HG03439 (cell line): Measurements from ENCODE around the gene DENND1A.

Source experiments
- ATAC-seq: cut with Tn5 transposase; IDR thresholded peaks from one replicate; pipeline ENCODE4 v1.9.1; 2021; ENCODE audit warnings: mild to moderate bottlenecking, moderate library complexity; ENCODE audit not compliant: unreplicated experiment

Gene DENND1A

GRCh38 chr9:123696476-123696875 lies 233.4 kb downstream of the DENND1A start:
- ATAC-seq: no peak

GRCh38 chr9:123695386-123695785 lies 234.5 kb downstream of the DENND1A start:
- ATAC-seq: no peak

DNA sequence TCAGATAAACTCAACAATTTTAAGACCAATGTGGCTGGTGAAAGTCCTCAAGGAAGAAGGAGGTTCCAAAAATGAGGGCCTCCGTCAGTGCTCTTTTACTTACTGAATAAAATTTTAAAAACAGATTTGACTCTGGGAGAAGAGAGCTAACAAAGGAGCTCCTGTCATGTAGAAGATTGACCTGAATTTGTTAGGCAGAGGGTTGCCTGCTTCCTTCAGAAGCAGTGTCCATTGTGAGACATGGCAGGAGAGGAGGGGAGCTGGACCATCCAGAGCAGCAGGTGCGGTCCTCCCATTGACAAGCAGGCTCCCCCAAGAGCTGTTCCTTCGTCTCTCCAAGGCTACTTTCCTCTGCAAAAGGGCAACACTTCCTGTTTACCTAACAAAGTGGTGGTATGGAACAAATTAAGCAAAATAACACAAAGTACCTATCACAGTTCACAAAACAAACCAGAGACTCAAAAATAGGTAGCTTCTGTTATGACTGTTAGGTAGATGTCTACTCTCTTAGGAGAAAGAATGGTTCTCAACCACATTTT lies 238.1 kb downstream of the DENND1A start:
- ATAC-seq: no peak

DNA sequence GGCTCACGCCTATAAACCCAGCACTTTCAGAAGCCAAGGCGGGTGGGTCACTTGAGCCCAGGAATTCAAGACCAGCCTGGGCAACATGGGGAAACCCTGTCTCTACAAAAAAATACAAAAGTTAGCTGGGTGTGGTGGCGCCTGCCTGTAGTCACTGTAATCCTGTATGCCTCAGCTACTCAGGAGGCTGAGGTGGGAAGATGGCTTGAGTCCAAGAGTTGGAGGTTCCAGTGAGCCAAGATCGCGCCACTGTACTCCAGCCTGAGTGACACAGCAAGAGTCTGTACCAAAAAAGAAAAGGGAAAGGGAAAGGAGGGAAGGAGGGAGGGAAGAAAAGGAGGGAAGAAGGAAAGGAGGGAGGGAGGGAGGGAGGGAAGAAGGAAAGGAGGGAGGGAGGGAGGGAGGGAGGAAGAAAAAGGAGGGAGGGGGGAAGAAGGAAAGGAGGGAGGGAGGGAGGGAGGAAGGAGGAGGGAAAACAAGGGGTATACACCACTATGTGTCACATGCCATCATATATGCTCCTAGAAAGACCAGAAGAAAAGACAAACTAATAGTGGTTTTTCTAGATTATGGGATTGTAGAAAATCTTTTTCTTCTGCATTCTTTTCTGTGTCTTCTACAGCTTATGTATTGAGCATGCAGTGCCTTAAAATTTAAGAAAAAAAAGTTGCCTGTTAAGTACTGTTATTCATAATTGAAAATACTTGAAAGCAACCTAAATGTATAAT lies 240.1 kb downstream of the DENND1A start:
- ATAC-seq: no peak

- ATAC-seq: no peak
Observed at GRCh38 chr9:123687246-123687751, 242.6 kb downstream of the DENND1A start.

DNA sequence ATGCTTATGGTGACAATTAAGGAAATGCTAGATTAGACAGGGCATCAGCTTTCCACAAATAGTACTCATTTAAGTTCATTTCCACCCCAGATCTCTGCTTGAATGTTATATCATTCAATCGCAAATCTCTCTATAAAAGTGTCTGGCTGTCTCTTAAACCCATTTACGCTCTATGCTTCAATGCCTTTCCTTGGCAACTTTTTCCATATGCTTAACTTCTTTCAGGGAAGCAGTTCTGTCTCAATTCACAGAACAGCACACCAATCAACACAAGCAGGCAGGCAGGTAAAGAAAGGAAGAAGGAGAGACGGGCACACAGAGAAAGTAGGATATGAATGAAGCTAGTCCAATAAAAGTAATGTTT lies 243.1 kb downstream of the DENND1A start:
- no peak for ATAC-seq

- ATAC-seq: no peak
Observed at GRCh38 chr9:123686131-123686828, 243.6 kb downstream of the DENND1A start.

GRCh38 chr9:123685489-123686083 lies 244.3 kb downstream of the DENND1A start:
- ATAC-seq: no peak

GRCh38 chr9:123684393-123685149 lies 245.4 kb downstream of the DENND1A start:
- no peak for ATAC-seq

DNA sequence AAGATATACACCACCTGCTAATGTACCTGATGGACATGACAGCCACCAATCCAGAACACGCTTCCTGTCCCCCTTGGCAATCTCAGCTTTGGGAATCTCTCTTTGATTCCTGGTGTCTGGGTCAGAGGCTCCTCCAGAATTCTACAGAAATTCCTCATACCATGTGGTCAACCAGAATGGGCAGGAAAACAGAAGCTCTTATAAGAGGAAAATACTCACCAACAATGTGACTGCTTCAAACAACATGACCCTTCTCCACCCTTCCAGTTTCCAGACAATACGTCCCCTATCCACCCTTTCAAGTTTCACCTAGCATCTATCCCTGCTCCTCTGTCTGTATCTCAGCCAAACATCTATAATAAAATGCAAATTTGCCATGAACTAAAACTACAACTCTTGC lies 247.2 kb downstream of the DENND1A start:
- ATAC-seq: no peak

DNA sequence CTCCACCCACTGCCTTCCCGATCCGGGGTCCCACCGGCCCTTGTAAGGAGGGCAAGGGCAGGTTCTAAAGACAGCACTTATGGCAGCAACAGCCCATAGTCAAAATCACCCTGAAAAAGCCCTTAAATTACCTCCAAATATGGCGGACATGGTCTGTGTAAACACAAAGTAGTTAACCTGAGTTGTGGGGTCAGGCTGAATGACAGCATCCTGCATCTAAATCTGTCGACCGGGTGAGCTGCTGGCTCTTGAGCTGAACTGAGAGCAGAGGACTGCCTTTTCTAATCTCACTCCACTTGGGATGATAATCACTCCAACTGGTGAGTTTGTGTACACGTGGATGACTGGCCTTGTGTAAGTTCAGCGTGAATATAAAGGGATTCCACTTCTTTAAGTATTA lies 249.6 kb downstream of the DENND1A start:
- ATAC-seq: no peak

GRCh38 chr9:123679330-123679987 lies 250.5 kb downstream of the DENND1A start:
- ATAC-seq: peak; percentile 94

GRCh38 chr9:123678878-123679329 lies 251.0 kb downstream of the DENND1A start:
- ATAC-seq: no peak

DNA sequence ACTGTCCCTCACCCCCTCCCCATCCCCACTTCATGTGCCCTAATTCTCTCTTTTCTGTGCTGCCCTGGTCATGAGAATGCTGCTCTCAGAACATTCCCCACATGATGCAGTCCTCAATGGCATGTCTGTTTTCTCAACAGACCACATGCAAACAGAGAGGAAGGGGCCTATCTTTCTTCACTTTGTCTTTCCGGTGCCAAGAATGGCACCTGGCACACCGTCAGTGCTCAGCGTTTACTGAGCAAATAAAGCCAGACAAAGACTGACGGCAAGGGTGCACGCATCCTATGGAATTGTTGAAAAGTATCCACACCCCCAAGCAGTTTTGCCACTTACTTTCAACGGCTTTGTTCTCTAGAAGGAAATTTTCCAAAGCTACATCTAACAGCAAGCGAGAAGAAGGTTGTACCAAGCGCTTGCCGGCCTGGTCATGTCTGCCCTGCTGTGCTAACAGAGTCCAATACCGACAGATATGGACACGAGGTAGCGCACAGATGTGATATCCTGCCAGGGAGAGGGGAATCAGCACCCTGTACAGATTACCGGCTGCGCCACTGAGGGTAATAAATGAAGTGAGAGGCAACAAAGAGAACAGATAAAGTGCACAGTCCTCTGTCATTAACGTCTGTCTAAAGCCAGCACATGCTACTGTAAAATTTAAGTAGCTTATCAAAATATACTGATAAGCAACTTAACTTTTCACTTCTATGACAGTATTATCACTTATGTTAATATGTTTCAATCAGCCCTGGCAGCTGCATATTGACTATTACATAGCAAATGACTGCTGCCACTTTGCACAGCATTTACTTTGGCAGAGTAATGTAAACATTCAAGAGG lies 251.7 kb downstream of the DENND1A start:
- no peak for ATAC-seq

DNA sequence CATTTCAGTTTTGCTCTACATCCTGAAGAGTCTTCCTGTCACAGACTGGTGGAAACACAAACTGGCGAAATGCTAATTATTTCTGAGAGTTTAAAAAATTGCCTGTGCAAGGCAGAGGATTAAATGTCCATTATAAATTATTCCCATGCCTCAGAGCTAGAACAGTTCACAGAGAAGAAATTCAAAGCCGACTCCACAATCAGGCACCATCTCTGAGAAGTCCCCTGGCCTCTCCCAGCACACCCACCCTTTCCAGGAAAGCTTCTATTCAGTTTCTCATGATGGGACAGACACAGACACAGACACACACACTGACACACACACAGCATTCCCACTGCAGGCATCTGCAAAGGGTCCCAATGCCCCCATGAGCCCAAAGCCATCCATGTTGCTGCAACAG lies 253.1 kb downstream of the DENND1A start:
- ATAC-seq: no peak

DNA sequence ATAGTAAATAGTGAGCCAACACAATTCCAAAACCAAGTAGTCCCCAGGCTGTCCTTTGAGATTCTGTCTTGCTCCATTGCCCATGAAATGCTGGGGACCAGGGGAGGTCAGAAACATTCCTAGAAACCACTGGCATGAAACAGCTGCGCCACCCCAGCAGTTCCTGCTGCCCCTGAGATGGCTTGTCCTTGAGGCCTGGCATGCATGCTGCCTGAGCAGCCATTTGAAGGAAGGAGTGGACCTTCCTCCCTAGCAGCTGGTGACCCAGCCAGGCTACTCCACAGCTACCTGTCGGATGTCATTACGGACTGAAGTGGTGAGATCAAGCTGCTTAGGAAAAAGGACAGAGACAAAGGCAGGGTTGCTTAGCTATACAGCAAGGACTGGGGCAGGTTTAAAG lies 260.6 kb downstream of the DENND1A start:
- ATAC-seq: no peak

GRCh38 chr9:123663529-123663928 lies 266.4 kb downstream of the DENND1A start:
- no peak for ATAC-seq

GRCh38 chr9:123662057-123662776 lies 267.7 kb downstream of the DENND1A start:
- no peak for ATAC-seq
